RCC 7860 (cell line): Measurements from ENCODE around the gene ZNF566.

Experiments
- DNase-seq: peaks from one replicate; pipeline ENCODE4 v3.0.0-alpha.2; 2015; ENCODE audit warnings: low spot score
- FAIRE-seq: peaks from 2 replicates; lab custom pipeline; 2012; peaks lifted over from hg19 to GRCh38; lab: Jason Lieb, UNC

The ZNF566 gene

GRCh38 chr19:36449059-36449670 lies 40.2 kb downstream of the ZNF566 start:
- no peak for FAIRE-seq
- peak; percentile 14 for DNase-seq

- FAIRE-seq, result no peak
Observed at GRCh38 chr19:36441339-36441738, 48.0 kb downstream of the ZNF566 start.

GRCh38 chr19:36436531-36436930 lies 52.8 kb downstream of the ZNF566 start:
- DNase-seq, result no peak
- no peak for FAIRE-seq

More at GRCh38 chr19:36441339-36441738, 48.0 kb downstream of the ZNF566 start:
- DNase-seq, result no peak

- no peak for DNase-seq
- no peak for FAIRE-seq
Observed at GRCh38 chr19:36423925-36424324, 65.4 kb downstream of the ZNF566 start.

- FAIRE-seq (no peak), DNase-seq (no peak)
Observed at GRCh38 chr19:36421749-36422481, 67.4 kb downstream of the ZNF566 start.

GRCh38 chr19:36420961-36421748 lies 68.2 kb downstream of the ZNF566 start:
- no peak for FAIRE-seq

GRCh38 chr19:36418287-36419001 lies 70.9 kb downstream of the ZNF566 start, which contains the start of gene ZFP82:
ZFP82 (minus strand) TSS chr19:36418644; CDS start chr19:36409789, 8,855 bp downstream.
- FAIRE-seq (no peak), DNase-seq (no peak)

More at GRCh38 chr19:36420961-36421748, 68.2 kb downstream of the ZNF566 start:
- no peak for DNase-seq

- DNase-seq (no peak), FAIRE-seq (no peak)
Observed at GRCh38 chr19:36417752-36418286, 71.5 kb downstream of the ZNF566 start.

- DNase-seq (no peak), FAIRE-seq (no peak)
Observed at GRCh38 chr19:36409841-36410240, 79.5 kb downstream of the ZNF566 start.

- FAIRE-seq (no peak), DNase-seq (no peak)
Observed at GRCh38 chr19:36408101-36408500, 81.3 kb downstream of the ZNF566 start.

- FAIRE-seq (no peak), DNase-seq (no peak)
Observed at GRCh38 chr19:36404498-36404897, 84.9 kb downstream of the ZNF566 start.

GRCh38 chr19:36401475-36401874 lies 87.9 kb downstream of the ZNF566 start:
- FAIRE-seq (no peak), DNase-seq (no peak)

- FAIRE-seq, result no peak
Observed at GRCh38 chr19:36398571-36398970, 90.8 kb downstream of the ZNF566 start.

More at GRCh38 chr19:36398571-36398970, 90.8 kb downstream of the ZNF566 start:
- DNase-seq, result no peak
